Breast epithelium (tissue), 3 donors: Measurements from ENCODE around the gene TTLL1.

Experiments
- POLR2A ChIP-seq: fragments of 450-650 bp; IDR thresholded peaks from one replicate; pipeline ENCODE4 v1.6.1; 2016; ENCODE audit warnings: antibody characterized with exemption, mild to moderate bottlenecking, moderate library complexity
- POLR2AphosphoS5 ChIP-seq, 3 donors: sonication (generic); formaldehyde crosslinking; IDR thresholded peaks; one replicate each; pipeline ENCODE4 v1.6.1; 2017; ENCODE audit warnings: antibody characterized with exemption in 3 of 3
- TF ChIP-seq, protein P1 (sequence below), 3 donors: fragments of 450-650 bp; IDR thresholded peaks; one replicate each; pipeline ENCODE4 v1.5.1; 2016 to 2017; ENCODE audit warnings: antibody characterized with exemption in 3 of 3, mild to moderate bottlenecking in 3 of 3, moderate library complexity in 3 of 3

DNA sequence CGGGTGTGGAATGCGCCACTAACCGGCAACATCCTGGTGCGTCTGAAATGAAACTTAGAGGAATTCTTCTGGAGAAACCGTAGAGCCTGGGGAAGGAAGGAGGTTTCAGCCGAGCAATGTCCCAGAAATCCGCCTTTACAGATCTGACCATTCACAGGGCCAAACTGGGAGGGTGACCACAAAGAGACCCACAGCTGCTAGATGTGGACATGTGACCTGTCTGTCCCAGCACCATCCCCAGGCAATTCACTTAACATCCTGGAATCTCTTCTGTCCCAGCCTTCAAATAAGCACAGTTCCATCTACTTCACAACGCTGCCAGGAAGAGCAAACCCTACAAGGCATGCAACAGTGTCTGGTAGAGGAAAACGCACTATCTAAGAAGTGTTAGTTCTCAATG is 44.2 kb upstream of the TTLL1 start:
- TF ChIP-seq POLR2A (no peak), POLR2AphosphoS5 (IDR thresholded peaks at IDR 0.05) (no peak)
- TF ChIP-seq, protein P1, sequence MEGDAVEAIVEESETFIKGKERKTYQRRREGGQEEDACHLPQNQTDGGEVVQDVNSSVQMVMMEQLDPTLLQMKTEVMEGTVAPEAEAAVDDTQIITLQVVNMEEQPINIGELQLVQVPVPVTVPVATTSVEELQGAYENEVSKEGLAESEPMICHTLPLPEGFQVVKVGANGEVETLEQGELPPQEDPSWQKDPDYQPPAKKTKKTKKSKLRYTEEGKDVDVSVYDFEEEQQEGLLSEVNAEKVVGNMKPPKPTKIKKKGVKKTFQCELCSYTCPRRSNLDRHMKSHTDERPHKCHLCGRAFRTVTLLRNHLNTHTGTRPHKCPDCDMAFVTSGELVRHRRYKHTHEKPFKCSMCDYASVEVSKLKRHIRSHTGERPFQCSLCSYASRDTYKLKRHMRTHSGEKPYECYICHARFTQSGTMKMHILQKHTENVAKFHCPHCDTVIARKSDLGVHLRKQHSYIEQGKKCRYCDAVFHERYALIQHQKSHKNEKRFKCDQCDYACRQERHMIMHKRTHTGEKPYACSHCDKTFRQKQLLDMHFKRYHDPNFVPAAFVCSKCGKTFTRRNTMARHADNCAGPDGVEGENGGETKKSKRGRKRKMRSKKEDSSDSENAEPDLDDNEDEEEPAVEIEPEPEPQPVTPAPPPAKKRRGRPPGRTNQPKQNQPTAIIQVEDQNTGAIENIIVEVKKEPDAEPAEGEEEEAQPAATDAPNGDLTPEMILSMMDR (IDR thresholded peaks at IDR 0.05), result no peak
